ENCODE results near the gene SLC19A1. TPM values are rescaled to one million over a fixed set of nuclear protein-coding genes. Genes with fewer than 3 reads are reported as not detected.

Gene SLC19A1
- total RNA-seq, 1 experiment from 2014 or later = 21.4 TPM

- H3K4me3 Mint-ChIP-seq (ENCODE audit: low read depth, unreplicated experiment) = no peak overlapping the region
These were observed 78.4 kb downstream of the SLC19A1 start for GRCh38 chr21:45463871-45464270.

GRCh38 chr21:45461806-45462341 is 80.4 kb downstream of the SLC19A1 start:
- peaks cover 4% of the 10 kb centered on the region for H3K36me3 Mint-ChIP-seq (ENCODE audit: insufficient read depth, unreplicated experiment)
- CTCF ChIA-PET = no interaction called here
- intact Hi-C loops (cut with micrococcal nuclease; ENCODE audit: unreplicated experiment) = no loop called here
- H3K27me3 Mint-ChIP-seq (ENCODE audit: unreplicated experiment) = no peaks in the 10 kb centered on the region
- TF ChIP-seq, protein P1, sequence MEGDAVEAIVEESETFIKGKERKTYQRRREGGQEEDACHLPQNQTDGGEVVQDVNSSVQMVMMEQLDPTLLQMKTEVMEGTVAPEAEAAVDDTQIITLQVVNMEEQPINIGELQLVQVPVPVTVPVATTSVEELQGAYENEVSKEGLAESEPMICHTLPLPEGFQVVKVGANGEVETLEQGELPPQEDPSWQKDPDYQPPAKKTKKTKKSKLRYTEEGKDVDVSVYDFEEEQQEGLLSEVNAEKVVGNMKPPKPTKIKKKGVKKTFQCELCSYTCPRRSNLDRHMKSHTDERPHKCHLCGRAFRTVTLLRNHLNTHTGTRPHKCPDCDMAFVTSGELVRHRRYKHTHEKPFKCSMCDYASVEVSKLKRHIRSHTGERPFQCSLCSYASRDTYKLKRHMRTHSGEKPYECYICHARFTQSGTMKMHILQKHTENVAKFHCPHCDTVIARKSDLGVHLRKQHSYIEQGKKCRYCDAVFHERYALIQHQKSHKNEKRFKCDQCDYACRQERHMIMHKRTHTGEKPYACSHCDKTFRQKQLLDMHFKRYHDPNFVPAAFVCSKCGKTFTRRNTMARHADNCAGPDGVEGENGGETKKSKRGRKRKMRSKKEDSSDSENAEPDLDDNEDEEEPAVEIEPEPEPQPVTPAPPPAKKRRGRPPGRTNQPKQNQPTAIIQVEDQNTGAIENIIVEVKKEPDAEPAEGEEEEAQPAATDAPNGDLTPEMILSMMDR (IDR thresholded peaks at IDR 0.05; ENCODE audit: unreplicated experiment) = no peak
- H3K4me3 Mint-ChIP-seq (ENCODE audit: low read depth, unreplicated experiment) = no peak overlapping the region
- no TSS peak for BruUV-seq (replicated peaks)
- H3K27ac Mint-ChIP-seq (ENCODE audit: unreplicated experiment) = no peak overlapping the region
- no peak for DNase-seq
- H3K4me1 Mint-ChIP-seq (ENCODE audit: low read depth, unreplicated experiment) = no peaks in the 10 kb centered on the region
- no peaks in the 10 kb centered on the region for H3K9me3 Mint-ChIP-seq (ENCODE audit: low read depth, unreplicated experiment)

More at GRCh38 chr21:45463871-45464270, 78.4 kb downstream of the SLC19A1 start:
- Mint-ChIP-seq H3K4me1 (ENCODE audit: low read depth, unreplicated experiment) (no peaks in the 10 kb centered on the region), H3K36me3 (ENCODE audit: insufficient read depth, unreplicated experiment) (peaks cover 4% of the 10 kb centered on the region), H3K9me3 (ENCODE audit: low read depth, unreplicated experiment) (no peaks in the 10 kb centered on the region), H3K27me3 (ENCODE audit: unreplicated experiment) (no peaks in the 10 kb centered on the region), H3K27ac (ENCODE audit: unreplicated experiment) (no peak overlapping the region)
- CTCF ChIA-PET = no interaction called here
- no TSS peak for BruUV-seq (replicated peaks)
- intact Hi-C loops (cut with micrococcal nuclease; ENCODE audit: unreplicated experiment) = no loop called here
- no peak for DNase-seq
- TF ChIP-seq, protein P1 (IDR thresholded peaks at IDR 0.05; ENCODE audit: unreplicated experiment) = no peak

DNA sequence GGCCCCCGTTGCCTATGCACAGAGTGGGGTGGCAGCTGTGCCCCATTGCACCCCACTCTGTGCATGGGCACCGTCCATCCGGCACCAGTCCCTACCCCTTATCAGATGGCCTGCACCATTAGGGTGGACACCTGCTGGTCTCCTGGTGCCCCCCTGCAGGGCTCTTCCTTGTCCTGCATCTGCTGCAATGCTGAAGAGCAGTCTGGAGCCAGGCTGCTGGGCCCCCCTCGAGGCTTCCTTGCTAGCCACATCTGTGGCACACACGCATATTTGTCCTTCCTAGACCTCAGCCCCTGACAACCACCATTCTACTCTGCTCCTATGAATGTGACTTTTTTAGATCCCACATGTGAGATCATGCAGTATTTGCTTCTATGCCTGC is 80.9 kb downstream of the SLC19A1 start:
- DNase-seq = no peak
- CTCF ChIA-PET = no interaction called here
- H3K4me3 Mint-ChIP-seq (ENCODE audit: low read depth, unreplicated experiment) = no peak overlapping the region
- TF ChIP-seq, protein P1 (IDR thresholded peaks at IDR 0.05; ENCODE audit: unreplicated experiment) = no peak
- intact Hi-C loops (cut with micrococcal nuclease; ENCODE audit: unreplicated experiment) = no loop called here
- BruUV-seq (replicated peaks) = no TSS peak
- no peaks in the 10 kb centered on the region for H3K4me1 Mint-ChIP-seq (ENCODE audit: low read depth, unreplicated experiment)
- no peak overlapping the region for H3K27ac Mint-ChIP-seq (ENCODE audit: unreplicated experiment)
- peaks cover 4% of the 10 kb centered on the region for H3K36me3 Mint-ChIP-seq (ENCODE audit: insufficient read depth, unreplicated experiment)
- H3K9me3 Mint-ChIP-seq (ENCODE audit: low read depth, unreplicated experiment) = no peaks in the 10 kb centered on the region
- no peaks in the 10 kb centered on the region for H3K27me3 Mint-ChIP-seq (ENCODE audit: unreplicated experiment)

GRCh38 chr21:45460611-45461368 is 81.5 kb downstream of the SLC19A1 start:
- H3K9me3 Mint-ChIP-seq (ENCODE audit: low read depth, unreplicated experiment) = no peaks in the 10 kb centered on the region
- no peaks in the 10 kb centered on the region for H3K4me1 Mint-ChIP-seq (ENCODE audit: low read depth, unreplicated experiment)
- BruUV-seq (replicated peaks) = no TSS peak
- intact Hi-C loops (cut with micrococcal nuclease; ENCODE audit: unreplicated experiment) = no loop called here
- no peak overlapping the region for H3K4me3 Mint-ChIP-seq (ENCODE audit: low read depth, unreplicated experiment)
- CTCF ChIA-PET = no interaction called here
- no peak for DNase-seq
- no peaks in the 10 kb centered on the region for H3K27me3 Mint-ChIP-seq (ENCODE audit: unreplicated experiment)
- TF ChIP-seq, protein P1 (IDR thresholded peaks at IDR 0.05; ENCODE audit: unreplicated experiment) = no peak
- no peak overlapping the region for H3K27ac Mint-ChIP-seq (ENCODE audit: unreplicated experiment)
- peaks cover 4% of the 10 kb centered on the region for H3K36me3 Mint-ChIP-seq (ENCODE audit: insufficient read depth, unreplicated experiment)

Measured in Calu3 (cell line).